CD14-positive monocyte (primary cell): ENCODE data around the gene CST1. TPM values are rescaled to one million over a fixed set of nuclear protein-coding genes. Genes with fewer than 3 reads are reported as not detected.

Source experiments
- DNase-seq, 3 donors: peaks; one replicate each; pipeline ENCODE4 v3.0.0-alpha.2; 2011 to 2022
- H2AFZ ChIP-seq: 2 replicates; pipeline ENCODE4 v1.6.0; 2012; ENCODE audit warnings: mild to moderate bottlenecking, low read depth, low read length, inconsistent platforms; ENCODE audit not compliant: insufficient read depth, poor library complexity, severe bottlenecking
- H3K27ac ChIP-seq, 2 donors: 1 replicate in 1 of 2; 2 replicates in 1 of 2; pipeline ENCODE4 v1.5.1; 2012 to 2013; ENCODE audit warnings: low read length in 2 of 2, control low read depth in 1 of 2, inconsistent platforms in 1 of 2, low read depth in 1 of 2, mild to moderate bottlenecking in 1 of 2
- H3K27me3 ChIP-seq, 2 donors: one replicate each; pipeline versions ENCODE4 v1.6.0 to v1.6.1; 2011 to 2013; ENCODE audit warnings: low read length in 2 of 2; ENCODE audit not compliant: control insufficient read depth in 2 of 2, insufficient read depth in 2 of 2
- H3K36me3 ChIP-seq, 2 donors: replicated peaks in 1 of 2; 1 replicate in 1 of 2; 2 replicates in 1 of 2; pipeline versions ENCODE4 v1.5.1 to v1.6.1; 2012 to 2013; ENCODE audit warnings: low read length in 2 of 2, control low read depth in 1 of 2, inconsistent platforms in 1 of 2, mild to moderate bottlenecking in 1 of 2; ENCODE audit not compliant: insufficient read depth in 2 of 2, control insufficient read depth in 1 of 2
- H3K4me1 ChIP-seq, 2 donors: 1 replicate in 1 of 2; 2 replicates in 1 of 2; pipeline versions ENCODE4 v1.5.1 to v1.6.1; 2012 to 2013; ENCODE audit warnings: low read length in 2 of 2, control low read depth in 1 of 2, inconsistent platforms in 1 of 2, mild to moderate bottlenecking in 1 of 2, moderate library complexity in 1 of 2; ENCODE audit not compliant: insufficient read depth in 2 of 2, control insufficient read depth in 1 of 2
- H3K4me2 ChIP-seq: replicated peaks from 2 replicates; pipeline ENCODE3; 2012; ENCODE audit warnings: low read length, moderate library complexity, mild to moderate bottlenecking; ENCODE audit not compliant: poor library complexity, severe bottlenecking; ENCODE audit errors: extremely low read depth
- H3K4me3 ChIP-seq, 3 experiments: fragments of 200-600 bp in 1 of 3; sonication (generic) in 1 of 3; replicated peaks in 1 of 3; 1 replicate in 2 of 3; 2 replicates in 1 of 3; pipeline ENCODE4 v1.5.1; 2011 to 2013; ENCODE audit warnings: low read length in 3 of 3, mild to moderate bottlenecking in 3 of 3, control low read depth in 2 of 3, low read depth in 2 of 3, inconsistent platforms in 1 of 3, moderate library complexity in 1 of 3
- H3K79me2 ChIP-seq: 2 replicates; pipeline ENCODE4 v1.6.0; 2012; ENCODE audit warnings: mild to moderate bottlenecking, control low read depth, inconsistent platforms, low read length, moderate library complexity; ENCODE audit not compliant: insufficient read depth
- H3K9ac ChIP-seq: 2 replicates; pipeline ENCODE4 v1.6.0; 2017; ENCODE audit warnings: low read length, mild to moderate bottlenecking; ENCODE audit not compliant: insufficient read depth, poor library complexity, severe bottlenecking
- H3K9me3 ChIP-seq, 2 donors: replicated peaks in 1 of 2; 1 replicate in 1 of 2; 2 replicates in 1 of 2; pipeline versions ENCODE4 v1.5.1 to v1.6.1; 2012 to 2013; ENCODE audit warnings: low read length in 2 of 2, control low read depth in 1 of 2; ENCODE audit not compliant: control insufficient read depth in 1 of 2, insufficient read depth in 1 of 2
- H4K20me1 ChIP-seq: 2 replicates; pipeline ENCODE4 v1.6.0; 2012; ENCODE audit warnings: mild to moderate bottlenecking, low read length, control low read depth, moderate library complexity; ENCODE audit not compliant: insufficient read depth
- H3K27ac Mint-ChIP-seq, 7 donors: one replicate each; pipeline ENCODE4 v1.8.0; 2020; ENCODE audit warnings: mild to moderate bottlenecking in 7 of 7, mixed read lengths in 7 of 7, moderate library complexity in 6 of 7, inconsistent platforms in 2 of 7
- H3K27me3 Mint-ChIP-seq, 3 donors: one replicate each; pipeline ENCODE4 v1.8.0; 2021 to 2022; ENCODE audit warnings: low read depth in 3 of 3, mild to moderate bottlenecking in 3 of 3, mixed read lengths in 3 of 3, moderate library complexity in 3 of 3, inconsistent platforms in 1 of 3
- H3K36me3 Mint-ChIP-seq, 2 donors: one replicate each; pipeline ENCODE4 v1.8.0; 2020; ENCODE audit warnings: mixed read lengths in 2 of 2, inconsistent platforms in 1 of 2, mild to moderate bottlenecking in 1 of 2
- H3K4me1 Mint-ChIP-seq: one replicate; pipeline ENCODE4 v1.8.0; 2020; ENCODE audit warnings: mild to moderate bottlenecking, mixed read lengths
- H3K4me3 Mint-ChIP-seq, 2 donors: one replicate each; pipeline ENCODE4 v1.8.0; 2020; ENCODE audit warnings: mild to moderate bottlenecking in 2 of 2, mixed read lengths in 2 of 2, moderate library complexity in 1 of 2
- H3K9me3 Mint-ChIP-seq, 7 donors: one replicate each; pipeline ENCODE4 v1.8.0; 2020 to 2022; ENCODE audit warnings: mixed read lengths in 7 of 7, mild to moderate bottlenecking in 6 of 7, moderate library complexity in 6 of 7, inconsistent platforms in 2 of 7
- WGBS: methylation state at CpG from one replicate; pipeline ENCODE4 v1.1.5; 2013; ENCODE audit warnings: missing lambda C conversion rate; ENCODE audit not compliant: insufficient coverage; 5-methylcytosine and 5-hydroxymethylcytosine counted together
- intact Hi-C, 2 donors: fragments of 100-400 bp; cut with micrococcal nuclease; formaldehyde crosslinking; loops; one replicate each; pipeline versions ENCODE4 v1.15.0 to v1.15.1; 2023
- polyA plus RNA-seq, 3 donors: library from polyadenylated mRNA; depleted of rRNA in 1 of 3; unstranded in 2 of 3; stranded (reverse) in 1 of 3; fragments of 300-500 nt in 2 of 3; fragments of >200 nt in 1 of 3; fragmentation: Illumina TruSeq in 2 of 3; gene quantifications; 1 replicate in 2 of 3; 2 replicates in 1 of 3; pipeline ENCODE4 v1.2.3, GENCODE V29; 2012 to 2021
- TF ChIP-seq, protein P1 (sequence below): fragments of 200-600 bp; IDR thresholded peaks from one replicate; pipeline ENCODE4 v1.8.0; 2022; ENCODE audit warnings: antibody characterized with exemption, mild to moderate bottlenecking

CST1 gene
- polyA plus RNA-seq, 3 donors = not detected

DNA sequence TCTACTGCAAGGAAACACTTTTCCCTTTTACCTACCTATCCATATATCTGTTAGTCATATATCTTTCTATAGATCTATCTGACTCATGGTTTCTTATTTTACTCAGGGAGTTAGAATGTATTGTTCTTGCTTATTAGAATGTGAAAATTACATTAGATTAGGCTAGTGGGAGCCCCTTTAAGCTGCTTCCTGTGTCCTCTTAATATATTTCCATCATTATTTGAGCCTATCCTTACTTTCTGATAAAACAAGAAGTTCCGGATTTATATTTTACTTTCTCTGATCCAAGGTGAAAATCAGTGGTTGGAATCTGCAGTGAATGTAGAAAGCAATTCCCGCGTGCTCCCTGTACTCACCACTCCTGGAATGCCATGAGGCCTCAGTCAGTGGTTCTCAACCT is 44.8 kb upstream of the CST1 start:
- Histone ChIP-seq H3K9ac (no peak overlapping the region), H3K27me3 (no peaks in the 10 kb centered on the region), H4K20me1 (no peaks in the 10 kb centered on the region), H3K27ac (no peak overlapping the region), H3K4me2 (no peak overlapping the region), H3K4me1 (no peaks in the 10 kb centered on the region), H3K9me3 (no peaks in the 10 kb centered on the region), H3K79me2 (no peaks in the 10 kb centered on the region), H2AFZ (no peak overlapping the region), H3K36me3 (no peaks in the 10 kb centered on the region), H3K4me3 (no peak overlapping the region)
- intact Hi-C loops = no loop called here
- Mint-ChIP-seq H3K27me3 (peaks cover 5 to 6% (median 6%) of the 10 kb centered on the region in 3 donors), H3K9me3 (no peaks in the 10 kb centered on the region), H3K36me3 (no peaks in the 10 kb centered on the region), H3K4me3 (no peak overlapping the region), H3K4me1 (no peaks in the 10 kb centered on the region), H3K27ac (no peak overlapping the region)
- 92% methylated on average over 2 of the region's 3 CpGs for WGBS
- TF ChIP-seq, protein P1, sequence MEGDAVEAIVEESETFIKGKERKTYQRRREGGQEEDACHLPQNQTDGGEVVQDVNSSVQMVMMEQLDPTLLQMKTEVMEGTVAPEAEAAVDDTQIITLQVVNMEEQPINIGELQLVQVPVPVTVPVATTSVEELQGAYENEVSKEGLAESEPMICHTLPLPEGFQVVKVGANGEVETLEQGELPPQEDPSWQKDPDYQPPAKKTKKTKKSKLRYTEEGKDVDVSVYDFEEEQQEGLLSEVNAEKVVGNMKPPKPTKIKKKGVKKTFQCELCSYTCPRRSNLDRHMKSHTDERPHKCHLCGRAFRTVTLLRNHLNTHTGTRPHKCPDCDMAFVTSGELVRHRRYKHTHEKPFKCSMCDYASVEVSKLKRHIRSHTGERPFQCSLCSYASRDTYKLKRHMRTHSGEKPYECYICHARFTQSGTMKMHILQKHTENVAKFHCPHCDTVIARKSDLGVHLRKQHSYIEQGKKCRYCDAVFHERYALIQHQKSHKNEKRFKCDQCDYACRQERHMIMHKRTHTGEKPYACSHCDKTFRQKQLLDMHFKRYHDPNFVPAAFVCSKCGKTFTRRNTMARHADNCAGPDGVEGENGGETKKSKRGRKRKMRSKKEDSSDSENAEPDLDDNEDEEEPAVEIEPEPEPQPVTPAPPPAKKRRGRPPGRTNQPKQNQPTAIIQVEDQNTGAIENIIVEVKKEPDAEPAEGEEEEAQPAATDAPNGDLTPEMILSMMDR = no peak
- DNase-seq = no peak

DNA sequence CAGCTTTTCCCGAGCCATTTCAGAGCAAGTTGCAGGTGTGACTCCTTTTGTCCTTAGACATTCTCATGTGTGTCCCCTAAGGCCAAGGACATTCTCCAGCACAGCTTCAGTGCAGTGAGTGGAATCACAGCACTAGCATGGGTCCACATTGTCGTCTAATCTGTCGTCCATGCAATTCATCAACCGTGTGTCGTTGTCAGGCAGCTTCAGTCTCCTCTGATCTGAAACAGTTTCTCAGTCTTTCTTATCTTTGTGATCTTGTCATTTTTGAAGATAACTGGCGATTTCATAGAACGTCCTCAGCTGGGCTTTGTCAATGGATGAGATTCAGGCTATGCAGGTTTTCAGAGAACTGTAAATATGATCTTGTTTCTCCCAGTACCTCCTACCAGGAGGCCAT is 44.1 kb upstream of the CST1 start:
- Histone ChIP-seq H3K4me2 (no peak overlapping the region), H2AFZ (no peak overlapping the region), H3K9ac (no peak overlapping the region), H3K27ac (no peak overlapping the region), H3K4me1 (no peaks in the 10 kb centered on the region), H3K79me2 (no peaks in the 10 kb centered on the region), H3K27me3 (no peaks in the 10 kb centered on the region), H4K20me1 (no peaks in the 10 kb centered on the region), H3K36me3 (no peaks in the 10 kb centered on the region), H3K4me3 (no peak overlapping the region), H3K9me3 (no peaks in the 10 kb centered on the region)
- H3K36me3 Mint-ChIP-seq = no peaks in the 10 kb centered on the region
- peaks cover 0 to 2% (median 0%) of the 10 kb centered on the region in 7 donors for H3K9me3 Mint-ChIP-seq
- intact Hi-C loops = no loop called here
- DNase-seq = no peak
- TF ChIP-seq, protein P1 = no peak
- 78% methylated on average over 5 of the region's 7 CpGs for WGBS
- H3K27ac Mint-ChIP-seq = no peak overlapping the region
- H3K4me3 Mint-ChIP-seq = no peak overlapping the region
- H3K27me3 Mint-ChIP-seq = peaks cover 6 to 8% (median 7%) of the 10 kb centered on the region in 3 donors
- no peaks in the 10 kb centered on the region for H3K4me1 Mint-ChIP-seq
